K562 (cell line): Measurements from ENCODE around the gene CCDC158. TPM values are rescaled to one million over a fixed set of nuclear protein-coding genes. Genes with fewer than 3 reads are reported as not detected.

Experiments used
- ARID1B ChIP-seq: fragments of 450-650 bp; IDR thresholded peaks from 2 replicates; pipeline ENCODE4 v1.6.1; 2016; ENCODE audit warnings: antibody characterized with exemption, mild to moderate bottlenecking, inconsistent platforms
- DPF2 ChIP-seq: fragments of 450-650 bp; IDR thresholded peaks from 2 replicates; pipeline ENCODE4 v1.6.1; 2016
- EHMT2 ChIP-seq: fragments of 450-650 bp; IDR thresholded peaks from 2 replicates; pipeline ENCODE4 v1.6.1; 2018; ENCODE audit warnings: antibody characterized with exemption
- FOSL1 ChIP-seq: fragments of 200-800 bp; sonication (Bioruptor generic); conservative IDR thresholded peaks from 2 replicates; pipeline ENCODE4 v1.6.1; 2016; ENCODE audit warnings: missing genetic modification characterization, missing compliant biosample characterization
- JUND ChIP-seq, 2 experiments: IDR thresholded peaks; 2 replicates in 1 of 2; 3 replicates in 1 of 2; pipeline ENCODE4 v1.6.1; 2011; ENCODE audit warnings: borderline replicate concordance in 2 of 2, low read depth in 2 of 2, low read length in 2 of 2, improper control_type of control experiment in 1 of 2, missing biosample characterization in 1 of 2, missing genetic modification characterization in 1 of 2, missing genetic modification reagents in 1 of 2
- MAFF ChIP-seq: IDR thresholded peaks from 2 replicates; pipeline ENCODE4 v1.6.1; 2012; ENCODE audit warnings: low read length, improper control_type of control experiment
- MAFK ChIP-seq: IDR thresholded peaks from 2 replicates; pipeline ENCODE4 v1.6.1; 2011; ENCODE audit warnings: low read length, improper control_type of control experiment
- NFE2 ChIP-seq: IDR thresholded peaks from 2 replicates; pipeline ENCODE4 v1.6.1; 2014; ENCODE audit warnings: antibody characterized with exemption, low read depth
- PHF20 ChIP-seq: fragments of 450-650 bp; IDR thresholded peaks from 2 replicates; pipeline ENCODE4 v1.6.1; 2018; ENCODE audit not compliant: partially characterized antibody
- SAP30 ChIP-seq: fragments of 200-600 bp; sonication (generic); IDR thresholded peaks from 2 replicates; pipeline ENCODE4 v1.6.1; 2012; ENCODE audit warnings: borderline replicate concordance, low read depth, mild to moderate bottlenecking, moderate library complexity, low read length, control low read depth, inconsistent platforms; ENCODE audit not compliant: insufficient read depth, poor library complexity, severe bottlenecking
- polyA plus RNA-seq, 8 experiments: library from polyadenylated mRNA; depleted of rRNA in 4 of 8; stranded (reverse) in 5 of 8; unstranded in 3 of 8; fragments of >200 nt; fragmentation: Nextera tagmentation in 2 of 8; fragmentation: Illumina TruSeq in 1 of 8; extraction: Ambion mirVana in 2 of 8; extraction: Trizol in 1 of 8; gene quantifications; 2 replicates each; pipeline versions ENCODE4 v1.2.1 to v1.2.3, GENCODE V29; 2011 to 2014; ENCODE audit warnings: inconsistent platforms in 1 of 8, missing spikeins in 1 of 8
- total RNA-seq, 7 experiments: library from RNA; depleted of rRNA in 6 of 7; stranded (reverse); fragments of >200 nt in 6 of 7; fragmentation: Illumina TruSeq in 2 of 7; extraction: Trizol in 2 of 7; gene quantifications; 2 replicates each; pipeline versions ENCODE4 v1.2.1 to v1.2.3, GENCODE V29; 2011 to 2021; ENCODE audit warnings: low replicate concordance in 1 of 7
- TF ChIP-seq, protein P1 (sequence below), 2 experiments: fragments of 450-650 bp; formaldehyde crosslinking in 1 of 2; IDR thresholded peaks; 2 replicates each; pipeline versions ENCODE4 v1.4.0 to v1.6.1; 2014 to 2020; ENCODE audit warnings: mild to moderate bottlenecking in 2 of 2, borderline replicate concordance in 1 of 2, low read depth in 1 of 2
- TF ChIP-seq, protein P2 (sequence below): sonication (generic); formaldehyde crosslinking; IDR thresholded peaks from 2 replicates; pipeline ENCODE4 v1.8.0; 2022; ENCODE audit warnings: mild to moderate bottlenecking, low read depth, missing genetic modification reagents
- TF ChIP-seq, protein P3 (sequence below), 2 experiments: fragments of 450-650 bp in 1 of 2; sonication (generic) in 1 of 2; formaldehyde crosslinking in 1 of 2; IDR thresholded peaks in 1 of 2; conservative IDR thresholded peaks in 1 of 2; 2 replicates each; pipeline versions ENCODE4 v1.6.1 to v1.8.1; 2016 to 2023; ENCODE audit warnings: mild to moderate bottlenecking in 2 of 2, moderate library complexity in 2 of 2, inconsistent platforms in 1 of 2, missing genetic modification reagents in 1 of 2
- TF ChIP-seq, protein P4 (sequence below): fragments of 250-450 bp; sonication (Bioruptor Pico); IDR thresholded peaks from 2 replicates; pipeline ENCODE4 v1.4.0; 2020

CCDC158 gene
- total and polyA plus RNA-seq, 9 of the 15 experiments (the other 6 are each of a cell fraction or from before 2014, with no cell fraction given) = not detected

DNA sequence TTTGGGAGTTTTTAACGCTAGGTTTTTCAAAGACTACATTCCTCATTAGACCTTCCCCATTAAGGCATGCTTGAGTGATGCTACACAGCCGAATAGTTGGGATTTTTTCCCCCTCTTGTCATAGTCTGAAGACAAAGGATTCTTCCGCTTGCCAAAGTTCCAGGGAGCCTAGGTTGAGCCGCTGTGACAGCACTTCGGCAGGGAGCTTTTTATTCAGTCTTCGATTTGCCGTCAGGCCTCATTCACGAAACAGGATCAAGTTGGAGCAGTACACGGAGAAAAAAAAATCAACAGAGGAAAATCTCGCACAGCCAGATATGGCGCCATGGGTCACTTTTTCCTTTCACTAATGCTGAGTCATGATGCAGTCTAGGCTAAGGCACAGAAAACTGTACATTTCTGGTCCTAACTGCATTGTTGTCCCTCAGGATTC is 38.4 kb upstream of the CCDC158 start (continued):
- TF ChIP-seq, protein P1, sequence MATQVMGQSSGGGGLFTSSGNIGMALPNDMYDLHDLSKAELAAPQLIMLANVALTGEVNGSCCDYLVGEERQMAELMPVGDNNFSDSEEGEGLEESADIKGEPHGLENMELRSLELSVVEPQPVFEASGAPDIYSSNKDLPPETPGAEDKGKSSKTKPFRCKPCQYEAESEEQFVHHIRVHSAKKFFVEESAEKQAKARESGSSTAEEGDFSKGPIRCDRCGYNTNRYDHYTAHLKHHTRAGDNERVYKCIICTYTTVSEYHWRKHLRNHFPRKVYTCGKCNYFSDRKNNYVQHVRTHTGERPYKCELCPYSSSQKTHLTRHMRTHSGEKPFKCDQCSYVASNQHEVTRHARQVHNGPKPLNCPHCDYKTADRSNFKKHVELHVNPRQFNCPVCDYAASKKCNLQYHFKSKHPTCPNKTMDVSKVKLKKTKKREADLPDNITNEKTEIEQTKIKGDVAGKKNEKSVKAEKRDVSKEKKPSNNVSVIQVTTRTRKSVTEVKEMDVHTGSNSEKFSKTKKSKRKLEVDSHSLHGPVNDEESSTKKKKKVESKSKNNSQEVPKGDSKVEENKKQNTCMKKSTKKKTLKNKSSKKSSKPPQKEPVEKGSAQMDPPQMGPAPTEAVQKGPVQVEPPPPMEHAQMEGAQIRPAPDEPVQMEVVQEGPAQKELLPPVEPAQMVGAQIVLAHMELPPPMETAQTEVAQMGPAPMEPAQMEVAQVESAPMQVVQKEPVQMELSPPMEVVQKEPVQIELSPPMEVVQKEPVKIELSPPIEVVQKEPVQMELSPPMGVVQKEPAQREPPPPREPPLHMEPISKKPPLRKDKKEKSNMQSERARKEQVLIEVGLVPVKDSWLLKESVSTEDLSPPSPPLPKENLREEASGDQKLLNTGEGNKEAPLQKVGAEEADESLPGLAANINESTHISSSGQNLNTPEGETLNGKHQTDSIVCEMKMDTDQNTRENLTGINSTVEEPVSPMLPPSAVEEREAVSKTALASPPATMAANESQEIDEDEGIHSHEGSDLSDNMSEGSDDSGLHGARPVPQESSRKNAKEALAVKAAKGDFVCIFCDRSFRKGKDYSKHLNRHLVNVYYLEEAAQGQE (IDR thresholded peaks at IDR 0.05; ENCODE audit: borderline replicate concordance) = 0 out of 2 replicates have a peak, but pooled peaks have one; percentile 12
- TF ChIP-seq, protein P1 (CRISPR knock-in tag; IDR thresholded peaks at IDR 0.05; ENCODE audit: low read depth) = no peak
- TF ChIP-seq DPF2 (peak; percentile 42; the same call in 1 of the 2 replicates), ARID1B (peak; percentile 62), MAFF (peak; percentile 96), JUND (IDR thresholded peaks at IDR 0.05; ENCODE audit: borderline replicate concordance, low read depth, low read length) (peak; percentile 72; the same call in 1 of the 2 replicates), JUND (tag; IDR thresholded peaks at IDR 0.05; ENCODE audit: borderline replicate concordance, low read depth, low read length) (peak; percentile 90; the same call in 2 of the 3 replicates), PHF20 (no peak), FOSL1 (tag) (peak; percentile 70), SAP30 (no peak), MAFK (peak; percentile 94), NFE2 (peak; percentile 97), EHMT2 (peak; percentile 42; the same call in 1 of the 2 replicates)
- TF ChIP-seq, protein P2, sequence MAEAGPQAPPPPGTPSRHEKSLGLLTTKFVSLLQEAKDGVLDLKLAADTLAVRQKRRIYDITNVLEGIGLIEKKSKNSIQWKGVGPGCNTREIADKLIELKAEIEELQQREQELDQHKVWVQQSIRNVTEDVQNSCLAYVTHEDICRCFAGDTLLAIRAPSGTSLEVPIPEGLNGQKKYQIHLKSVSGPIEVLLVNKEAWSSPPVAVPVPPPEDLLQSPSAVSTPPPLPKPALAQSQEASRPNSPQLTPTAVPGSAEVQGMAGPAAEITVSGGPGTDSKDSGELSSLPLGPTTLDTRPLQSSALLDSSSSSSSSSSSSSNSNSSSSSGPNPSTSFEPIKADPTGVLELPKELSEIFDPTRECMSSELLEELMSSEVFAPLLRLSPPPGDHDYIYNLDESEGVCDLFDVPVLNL = no peak
- TF ChIP-seq, protein P3, sequence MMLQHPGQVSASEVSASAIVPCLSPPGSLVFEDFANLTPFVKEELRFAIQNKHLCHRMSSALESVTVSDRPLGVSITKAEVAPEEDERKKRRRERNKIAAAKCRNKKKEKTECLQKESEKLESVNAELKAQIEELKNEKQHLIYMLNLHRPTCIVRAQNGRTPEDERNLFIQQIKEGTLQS (IDR thresholded peaks at IDR 0.05) = peak; percentile 51; the same call in 1 of the 2 replicates
- TF ChIP-seq, protein P3 (CRISPR knock-in tag; conservative IDR thresholded peaks at IDR 0.05) = no peak
- TF ChIP-seq, protein P4, sequence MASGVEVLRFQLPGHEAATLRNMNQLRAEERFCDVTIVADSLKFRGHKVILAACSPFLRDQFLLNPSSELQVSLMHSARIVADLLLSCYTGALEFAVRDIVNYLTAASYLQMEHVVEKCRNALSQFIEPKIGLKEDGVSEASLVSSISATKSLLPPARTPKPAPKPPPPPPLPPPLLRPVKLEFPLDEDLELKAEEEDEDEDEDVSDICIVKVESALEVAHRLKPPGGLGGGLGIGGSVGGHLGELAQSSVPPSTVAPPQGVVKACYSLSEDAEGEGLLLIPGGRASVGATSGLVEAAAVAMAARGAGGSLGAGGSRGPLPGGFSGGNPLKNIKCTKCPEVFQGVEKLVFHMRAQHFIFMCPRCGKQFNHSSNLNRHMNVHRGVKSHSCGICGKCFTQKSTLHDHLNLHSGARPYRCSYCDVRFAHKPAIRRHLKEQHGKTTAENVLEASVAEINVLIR = no peak
